Activated CD4-positive, alpha-beta T cell treated with anti-CD3 and anti-CD28 coated beads for 24 hours (primary cell): ENCODE measurements around the gene VPS4A.
"Not testable (repeated sequence)": the region's sequence is repeated elsewhere in the genome, so short reads cannot be mapped to it uniquely, and the experiment has no call there.

ENCODE experiments used
- DNase-seq, 2 donors: peaks; one replicate each; pipeline ENCODE4 v3.0.0-alpha.2; 2020; ENCODE audit warnings: low read depth in 2 of 2

The VPS4A gene

GRCh38 chr16:69310653-69311532, at the start of gene VPS4A:
TSS of gene VPS4A (plus strand) at chr16:69311350. CDS start at chr16:69311512, 162 bp downstream.
- DNase-seq, result peak; percentile 95 to 97

GRCh38 chr16:69266334-69267063, 44.7 kb upstream of the VPS4A start:
- DNase-seq, result no peak

- no peak for DNase-seq
Observed at GRCh38 chr16:69267633-69268032, 43.5 kb upstream of the VPS4A start.

GRCh38 chr16:69270395-69270794, 40.8 kb upstream of the VPS4A start:
- no peak for DNase-seq

- DNase-seq, result no peak
Observed at GRCh38 chr16:69270831-69271230, 40.3 kb upstream of the VPS4A start.

GRCh38 chr16:69273009-69273408, 38.1 kb upstream of the VPS4A start:
- DNase-seq, result no peak

- DNase-seq, result no peak
Observed at GRCh38 chr16:69274699-69275235, 36.4 kb upstream of the VPS4A start.

GRCh38 chr16:69276148-69277115, 34.7 kb upstream of the VPS4A start:
- DNase-seq, result no peak

GRCh38 chr16:69277413-69277812, 33.7 kb upstream of the VPS4A start:
- DNase-seq, result no peak

- no peak for DNase-seq
Observed at GRCh38 chr16:69283851-69284250, 27.3 kb upstream of the VPS4A start.

- DNase-seq, result no peak
Observed at GRCh38 chr16:69285240-69285639, 25.9 kb upstream of the VPS4A start.

GRCh38 chr16:69286941-69287713, 24.0 kb upstream of the VPS4A start:
- DNase-seq, result peak in 1 of 2 donors; percentile 46

GRCh38 chr16:69291657-69292056, 19.5 kb upstream of the VPS4A start:
- DNase-seq, result not testable (repeated sequence)

GRCh38 chr16:69293401-69293800, 17.7 kb upstream of the VPS4A start:
- DNase-seq, result no peak

- no peak for DNase-seq
Observed at GRCh38 chr16:69294051-69294450, 17.1 kb upstream of the VPS4A start.

GRCh38 chr16:69296771-69297170, 14.4 kb upstream of the VPS4A start:
- DNase-seq, result not testable (repeated sequence)

- no peak for DNase-seq
Observed at GRCh38 chr16:69298261-69298660, 12.9 kb upstream of the VPS4A start.

- no peak for DNase-seq
Observed at GRCh38 chr16:69301187-69301586, 10.0 kb upstream of the VPS4A start.

- no peak for DNase-seq
Observed at GRCh38 chr16:69301861-69302260, 9.3 kb upstream of the VPS4A start.

GRCh38 chr16:69302301-69302700, 8.8 kb upstream of the VPS4A start:
- DNase-seq, result no peak

- no peak for DNase-seq
Observed at GRCh38 chr16:69306031-69306430, 5.1 kb upstream of the VPS4A start.
